Measurements from ENCODE around the gene TBC1D10B. TPM values are rescaled to one million over a fixed set of nuclear protein-coding genes. Genes with fewer than 3 reads are reported as not detected.
A peak's percentile ranks its signal among the peaks of the same experiment; 100 is the strongest.

TBC1D10B gene
- total RNA-seq, 4 donors from 2014 or later: 21.9 to 33.9 (median 26.1) TPM

DNA sequence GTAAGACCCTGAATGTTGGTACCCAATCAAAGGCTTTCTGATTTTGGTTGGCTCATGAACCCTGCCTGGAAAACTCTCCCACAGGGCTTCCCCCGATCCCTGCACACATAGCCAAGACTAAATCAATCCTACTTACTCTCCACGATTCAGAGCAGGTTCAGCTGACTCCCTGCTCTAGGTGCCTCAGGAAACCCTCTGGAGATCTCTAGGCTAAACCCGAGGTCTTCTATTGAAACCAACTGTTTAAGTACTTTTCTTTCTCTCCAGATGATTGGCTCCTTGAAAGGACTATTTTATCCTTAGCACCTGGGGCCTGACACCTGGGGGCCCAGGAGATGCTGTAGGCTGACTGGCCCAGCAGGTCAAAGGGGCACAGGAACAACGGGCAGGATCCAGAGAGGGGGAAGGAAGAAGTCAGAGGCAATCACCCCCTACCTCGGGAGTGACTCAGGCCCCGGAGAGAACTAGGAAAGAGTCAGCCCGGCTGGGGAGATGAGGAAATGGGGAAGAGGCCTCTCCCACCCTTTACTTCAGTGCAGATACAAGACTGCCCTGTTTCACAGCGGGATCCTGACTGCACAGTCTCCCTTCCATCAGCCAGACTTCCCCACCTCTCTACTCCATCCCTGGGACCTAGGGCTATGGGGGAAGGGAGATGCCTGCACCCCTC lies 2.0 kb downstream of the TBC1D10B start:
- DNase-seq: no peak
- Histone ChIP-seq H3K36me3 (peaks cover 0 to 36% (median 6%) of the 10 kb centered on the region in 3 donors), H3K27me3 (no peaks in the 10 kb centered on the region), H3K4me1 (peaks cover 19 to 60% (median 34%) of the 10 kb centered on the region in 3 donors), H3K9me3 (no peaks in the 10 kb centered on the region), H3K4me3 (peak overlapping the region; percentile 64 to 94 (median 74)), H3K27ac (peak overlapping the region; percentile 80 to 98 (median 96))
- intact Hi-C loops (cut with DNase I): no loop called here
- WGBS, 2 donors: 0 to 4% methylated on average over 6 to 7 of the region's 8 CpGs
- TF ChIP-seq, protein P1, sequence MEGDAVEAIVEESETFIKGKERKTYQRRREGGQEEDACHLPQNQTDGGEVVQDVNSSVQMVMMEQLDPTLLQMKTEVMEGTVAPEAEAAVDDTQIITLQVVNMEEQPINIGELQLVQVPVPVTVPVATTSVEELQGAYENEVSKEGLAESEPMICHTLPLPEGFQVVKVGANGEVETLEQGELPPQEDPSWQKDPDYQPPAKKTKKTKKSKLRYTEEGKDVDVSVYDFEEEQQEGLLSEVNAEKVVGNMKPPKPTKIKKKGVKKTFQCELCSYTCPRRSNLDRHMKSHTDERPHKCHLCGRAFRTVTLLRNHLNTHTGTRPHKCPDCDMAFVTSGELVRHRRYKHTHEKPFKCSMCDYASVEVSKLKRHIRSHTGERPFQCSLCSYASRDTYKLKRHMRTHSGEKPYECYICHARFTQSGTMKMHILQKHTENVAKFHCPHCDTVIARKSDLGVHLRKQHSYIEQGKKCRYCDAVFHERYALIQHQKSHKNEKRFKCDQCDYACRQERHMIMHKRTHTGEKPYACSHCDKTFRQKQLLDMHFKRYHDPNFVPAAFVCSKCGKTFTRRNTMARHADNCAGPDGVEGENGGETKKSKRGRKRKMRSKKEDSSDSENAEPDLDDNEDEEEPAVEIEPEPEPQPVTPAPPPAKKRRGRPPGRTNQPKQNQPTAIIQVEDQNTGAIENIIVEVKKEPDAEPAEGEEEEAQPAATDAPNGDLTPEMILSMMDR (IDR thresholded peaks at IDR 0.05): no peak
- peak in 1 of 4 donors; percentile 11 for TF ChIP-seq POLR2A (IDR thresholded peaks at IDR 0.05)

DNA sequence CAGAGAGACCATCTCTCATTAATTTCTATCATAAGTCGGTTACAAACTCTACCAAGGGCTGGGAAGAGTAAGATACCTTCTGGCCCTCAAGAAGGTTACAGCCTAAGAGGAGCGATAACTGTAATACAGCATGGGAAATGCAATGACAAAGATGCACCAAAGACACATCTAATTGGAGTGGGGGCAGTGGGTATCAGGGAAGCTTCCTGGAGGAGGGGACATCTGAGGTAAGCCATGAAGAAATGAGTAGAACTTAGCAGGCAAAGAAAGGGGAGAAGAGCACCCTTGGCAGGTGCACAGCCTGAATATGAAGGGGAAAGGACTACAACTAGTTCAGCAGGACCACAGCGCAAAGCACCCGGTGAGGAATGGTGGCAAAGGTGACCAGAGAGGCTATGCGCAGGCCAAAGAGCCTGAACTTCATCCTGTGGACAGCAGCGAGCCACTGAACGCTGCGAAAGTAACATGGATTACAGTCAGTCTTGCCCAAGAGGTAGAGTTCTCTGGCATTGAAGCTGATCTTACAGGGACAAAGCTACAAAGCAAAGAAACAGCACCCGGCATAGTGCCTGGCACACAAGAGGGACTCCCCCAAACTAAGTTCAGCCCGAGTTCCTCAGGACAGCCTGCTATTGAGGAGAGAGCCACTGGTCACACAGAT lies 2.8 kb downstream of the TBC1D10B start:
- WGBS, 2 donors: 66 to 69% methylated on average over 10 of the region's 10 CpGs
- Histone ChIP-seq H3K4me3 (peak overlapping the region; percentile 64 to 94 (median 74)), H3K27ac (peak overlapping the region in 3 of 4 donors; percentile 80 to 98 (median 95)), H3K4me1 (peaks cover 19 to 60% (median 34%) of the 10 kb centered on the region in 3 donors), H3K9me3 (no peaks in the 10 kb centered on the region), H3K36me3 (peaks cover 0 to 44% (median 9%) of the 10 kb centered on the region in 3 donors), H3K27me3 (no peaks in the 10 kb centered on the region)
- intact Hi-C loops (cut with DNase I): no loop called here
- no peak for DNase-seq
- no peak for TF ChIP-seq POLR2A (IDR thresholded peaks at IDR 0.05)
- TF ChIP-seq, protein P1 (IDR thresholded peaks at IDR 0.05): no peak

DNA sequence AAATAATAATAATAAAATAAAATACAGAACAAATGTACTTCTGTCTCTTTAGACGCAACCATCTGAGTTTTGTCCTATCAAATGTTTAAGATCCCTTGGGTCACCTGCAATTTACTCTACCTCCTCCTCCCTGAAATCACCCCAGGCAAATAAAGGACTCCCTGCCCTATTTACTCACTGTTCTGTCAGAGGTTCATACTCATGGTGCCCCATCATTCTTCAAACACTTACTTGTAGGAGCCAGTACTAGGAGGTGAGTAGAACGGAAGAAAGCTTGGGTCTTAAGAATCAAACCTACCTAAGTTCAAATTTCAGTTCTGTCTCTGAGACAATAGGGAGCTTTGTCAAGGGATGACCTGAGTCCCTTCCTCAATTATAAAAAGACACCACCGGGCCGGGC lies 3.8 kb downstream of the TBC1D10B start:
- intact Hi-C loops (cut with DNase I): no loop called here
- Histone ChIP-seq H3K4me3 (peak overlapping the region in 1 of 4 donors; percentile 83), H3K4me1 (peaks cover 19 to 57% (median 30%) of the 10 kb centered on the region in 3 donors), H3K9me3 (no peaks in the 10 kb centered on the region), H3K27me3 (no peaks in the 10 kb centered on the region), H3K27ac (no peak overlapping the region), H3K36me3 (peaks cover 0 to 54% (median 11%) of the 10 kb centered on the region in 3 donors)
- TF ChIP-seq, protein P1 (IDR thresholded peaks at IDR 0.05): no peak
- TF ChIP-seq POLR2A (IDR thresholded peaks at IDR 0.05): no peak
- no peak for DNase-seq
- WGBS, 2 donors: 62 to 79% methylated on average over 4 of the region's 4 CpGs

DNA sequence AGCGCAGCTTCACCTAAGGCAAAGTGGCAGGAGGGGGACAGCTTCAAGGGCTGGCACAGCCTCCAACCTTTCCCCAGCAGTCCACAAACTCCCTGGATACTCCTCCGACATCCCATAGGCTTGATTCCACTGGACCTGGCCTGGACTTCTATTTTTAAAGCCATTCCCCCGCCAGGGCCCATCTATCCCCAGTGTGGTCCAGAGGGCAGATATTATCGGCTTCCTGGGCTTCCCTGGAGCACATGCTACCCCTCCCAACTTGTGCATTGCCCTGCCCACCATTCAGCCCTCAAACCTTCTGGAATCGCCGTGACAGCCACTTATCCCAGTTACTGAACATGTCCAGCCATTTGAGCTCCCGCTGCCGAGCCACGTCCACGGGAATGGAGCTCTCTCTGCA lies 5.1 kb downstream of the TBC1D10B start:
- no peak overlapping the region for H3K27ac ChIP-seq
- WGBS, 2 donors: 80 to 94% methylated on average over 3 to 7 of the region's 10 CpGs
- H3K4me3 ChIP-seq: no peak overlapping the region
- peaks cover 19 to 52% (median 26%) of the 10 kb centered on the region in 3 donors for H3K4me1 ChIP-seq
- no peaks in the 10 kb centered on the region for H3K9me3 ChIP-seq
- intact Hi-C loops (cut with DNase I): no loop called here
- H3K36me3 ChIP-seq: peaks cover 0 to 67% (median 11%) of the 10 kb centered on the region in 3 donors
- DNase-seq: no peak
- no peaks in the 10 kb centered on the region for H3K27me3 ChIP-seq
- TF ChIP-seq, protein P1 (IDR thresholded peaks at IDR 0.05): no peak
- no peak for TF ChIP-seq POLR2A (IDR thresholded peaks at IDR 0.05)

DNA sequence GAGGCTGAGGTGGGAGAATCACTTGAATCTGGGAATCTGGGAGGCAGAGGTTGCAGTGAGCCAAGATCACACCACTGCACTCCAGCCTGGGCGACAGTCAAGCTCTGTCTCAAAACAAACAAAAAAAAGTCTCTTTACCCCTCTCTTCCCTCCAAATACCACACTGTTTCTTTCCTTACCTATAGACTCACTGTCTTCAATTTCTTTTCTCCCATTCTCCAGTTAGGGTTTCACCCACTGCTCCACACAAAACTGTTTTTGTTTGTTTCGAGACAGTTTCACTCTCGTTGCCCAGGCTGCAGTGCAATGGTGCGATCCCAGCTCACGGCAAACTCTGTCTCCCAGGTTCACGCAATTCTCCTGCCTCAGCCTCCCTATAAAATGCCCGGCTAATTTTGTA lies 9.1 kb downstream of the TBC1D10B start:
- no peaks in the 10 kb centered on the region for H3K27me3 ChIP-seq
- intact Hi-C loops (cut with DNase I): no loop called here
- no peak for TF ChIP-seq POLR2A (IDR thresholded peaks at IDR 0.05)
- no peaks in the 10 kb centered on the region for H3K9me3 ChIP-seq
- DNase-seq: no peak
- H3K27ac ChIP-seq: no peak overlapping the region
- 94 to 100% methylated on average over 7 of the region's 7 CpGs for WGBS, 2 donors
- H3K36me3 ChIP-seq: peaks cover 22 to 98% (median 30%) of the 10 kb centered on the region in 3 donors
- H3K4me1 ChIP-seq: peaks cover 6 to 43% (median 8%) of the 10 kb centered on the region in 3 donors
- H3K4me3 ChIP-seq: no peak overlapping the region

All from esophagus squamous epithelium (tissue), 5 donors.